SU-DHL-6 (cell line): ENCODE measurements around the gene MTMR4.

Experiments
- EZH2phosphoT487 ChIP-seq: fragments of 200-600 bp; sonication (generic), shearing (Covaris generic); conservative IDR thresholded peaks from 2 replicates; pipeline ENCODE4 v1.6.1; 2018; ENCODE audit warnings: mild to moderate bottlenecking, antibody characterized with exemption, low read length, moderate library complexity, mixed read lengths
- TF ChIP-seq, protein P1 (sequence below): fragments of 200-600 bp; sonication (generic); IDR thresholded peaks from one replicate; pipeline ENCODE4 v1.5.1; 2017; ENCODE audit warnings: antibody characterized with exemption, mild to moderate bottlenecking, low read length, moderate library complexity; ENCODE audit not compliant: insufficient read depth, poor library complexity, severe bottlenecking

DNA sequence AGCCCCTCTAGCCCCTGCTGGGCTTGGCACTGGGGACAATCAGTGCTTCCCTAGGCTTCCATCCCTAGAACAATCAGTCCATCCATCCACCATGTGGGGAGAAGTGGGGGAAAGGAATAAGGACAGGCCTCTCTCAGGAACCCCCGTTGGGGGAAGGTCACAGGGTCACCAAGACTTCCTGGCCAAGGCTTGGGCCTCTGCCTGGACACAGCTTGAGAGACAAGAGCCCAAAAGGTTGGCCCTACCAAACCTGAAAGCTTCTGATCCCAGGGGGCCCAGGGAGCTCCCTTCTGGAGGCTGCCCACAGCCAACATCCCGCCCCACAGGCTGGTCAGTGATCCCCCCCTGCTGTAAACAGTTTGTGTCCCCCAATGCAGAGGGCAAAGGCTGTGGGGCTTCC is 16.2 kb upstream of the MTMR4 start:
- TF ChIP-seq, protein P1, sequence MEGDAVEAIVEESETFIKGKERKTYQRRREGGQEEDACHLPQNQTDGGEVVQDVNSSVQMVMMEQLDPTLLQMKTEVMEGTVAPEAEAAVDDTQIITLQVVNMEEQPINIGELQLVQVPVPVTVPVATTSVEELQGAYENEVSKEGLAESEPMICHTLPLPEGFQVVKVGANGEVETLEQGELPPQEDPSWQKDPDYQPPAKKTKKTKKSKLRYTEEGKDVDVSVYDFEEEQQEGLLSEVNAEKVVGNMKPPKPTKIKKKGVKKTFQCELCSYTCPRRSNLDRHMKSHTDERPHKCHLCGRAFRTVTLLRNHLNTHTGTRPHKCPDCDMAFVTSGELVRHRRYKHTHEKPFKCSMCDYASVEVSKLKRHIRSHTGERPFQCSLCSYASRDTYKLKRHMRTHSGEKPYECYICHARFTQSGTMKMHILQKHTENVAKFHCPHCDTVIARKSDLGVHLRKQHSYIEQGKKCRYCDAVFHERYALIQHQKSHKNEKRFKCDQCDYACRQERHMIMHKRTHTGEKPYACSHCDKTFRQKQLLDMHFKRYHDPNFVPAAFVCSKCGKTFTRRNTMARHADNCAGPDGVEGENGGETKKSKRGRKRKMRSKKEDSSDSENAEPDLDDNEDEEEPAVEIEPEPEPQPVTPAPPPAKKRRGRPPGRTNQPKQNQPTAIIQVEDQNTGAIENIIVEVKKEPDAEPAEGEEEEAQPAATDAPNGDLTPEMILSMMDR: no peak
- TF ChIP-seq EZH2phosphoT487: no peak
